ENCODE measurements around the gene EOGT.

EOGT gene

DNA sequence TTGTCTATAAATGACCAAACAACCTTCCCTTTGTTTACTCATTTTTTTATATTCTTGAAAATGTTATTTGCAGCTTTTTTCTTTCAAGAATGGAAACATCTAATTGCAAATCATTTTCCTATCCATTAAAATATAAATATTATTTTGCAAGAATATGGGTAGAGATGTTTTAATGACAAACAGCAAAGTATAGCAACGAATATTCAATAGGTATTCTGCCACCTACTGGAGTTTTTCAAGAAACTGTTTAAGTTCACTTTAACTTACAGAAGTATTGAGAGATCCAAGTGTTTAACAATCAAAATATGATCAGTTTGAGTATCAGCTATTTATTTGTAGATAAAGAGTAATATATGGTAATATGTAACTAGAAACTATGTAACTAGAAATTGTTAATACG is 6.9 kb upstream of the EOGT start:
- Histone ChIP-seq H2AFZ (ENCODE audit: low read depth, low read length) (no peak overlapping the region), H3K36me3 (ENCODE audit: insufficient read depth, low read length) (peaks cover 48% of the 10 kb centered on the region), H3K4me3 (ENCODE audit: low read length) (no peak overlapping the region), H3K9me3 (ENCODE audit: low read length) (no peaks in the 10 kb centered on the region), H3K27me3 (ENCODE audit: insufficient read depth, low read length) (no peaks in the 10 kb centered on the region), H3K4me1 (ENCODE audit: insufficient read depth, low read length) (no peaks in the 10 kb centered on the region)

DNA sequence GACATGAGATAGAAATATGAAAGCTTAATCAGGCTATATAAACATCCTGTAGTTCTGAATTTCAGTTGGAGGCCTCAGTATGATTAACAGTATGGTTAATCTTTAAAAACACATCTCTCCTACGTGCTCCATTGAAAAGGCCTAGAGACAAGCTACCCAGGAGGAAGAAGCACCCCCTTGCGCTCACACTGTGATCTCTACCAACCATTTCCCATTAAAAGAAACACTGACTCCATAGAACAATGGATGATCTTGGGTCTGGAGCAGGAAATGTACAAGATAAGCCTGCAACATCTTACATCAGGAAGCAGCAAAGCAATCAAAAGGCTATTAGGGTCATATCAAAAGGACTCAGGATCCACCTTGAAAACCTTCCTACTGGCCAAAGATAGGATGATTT is 3.4 kb upstream of the EOGT start:
- no peaks in the 10 kb centered on the region for H3K4me1 ChIP-seq (ENCODE audit: insufficient read depth, low read length)
- no peak overlapping the region for H2AFZ ChIP-seq (ENCODE audit: low read depth, low read length)

DNA sequence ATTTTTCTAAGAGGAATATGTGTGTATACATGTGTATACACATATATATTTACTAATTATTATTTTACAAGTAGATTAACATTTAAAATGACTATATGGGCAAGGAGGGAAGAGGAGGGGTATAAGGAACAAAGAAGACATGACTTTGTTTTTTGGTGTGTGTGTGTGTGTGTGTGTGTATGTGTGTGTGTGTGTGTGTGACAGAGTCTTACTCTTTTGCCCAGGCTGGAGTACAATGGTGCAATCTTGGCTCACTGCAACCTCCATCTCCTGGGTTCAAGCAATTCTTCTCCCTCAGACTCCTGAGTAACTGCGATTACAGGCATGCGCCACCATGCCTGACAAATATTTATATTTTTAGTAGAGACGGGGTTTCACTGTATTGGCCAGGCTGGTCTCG is 2.6 kb upstream of the EOGT start:
- H2AFZ ChIP-seq (ENCODE audit: low read depth, low read length) = no peak overlapping the region
- H3K9me3 ChIP-seq (ENCODE audit: low read length) = no peaks in the 10 kb centered on the region
- H3K4me1 ChIP-seq (ENCODE audit: insufficient read depth, low read length) = no peaks in the 10 kb centered on the region
- H3K4me3 ChIP-seq (ENCODE audit: low read length) = no peak overlapping the region
- H3K36me3 ChIP-seq (ENCODE audit: insufficient read depth, low read length) = peaks cover 18% of the 10 kb centered on the region
- H3K27me3 ChIP-seq (ENCODE audit: insufficient read depth, low read length) = no peaks in the 10 kb centered on the region

More for the DNA sequence above, 3.4 kb upstream of the EOGT start:
- Histone ChIP-seq H3K36me3 (ENCODE audit: insufficient read depth, low read length) (peaks cover 25% of the 10 kb centered on the region), H3K9me3 (ENCODE audit: low read length) (no peaks in the 10 kb centered on the region), H3K4me3 (ENCODE audit: low read length) (no peak overlapping the region), H3K27me3 (ENCODE audit: insufficient read depth, low read length) (no peaks in the 10 kb centered on the region)

DNA sequence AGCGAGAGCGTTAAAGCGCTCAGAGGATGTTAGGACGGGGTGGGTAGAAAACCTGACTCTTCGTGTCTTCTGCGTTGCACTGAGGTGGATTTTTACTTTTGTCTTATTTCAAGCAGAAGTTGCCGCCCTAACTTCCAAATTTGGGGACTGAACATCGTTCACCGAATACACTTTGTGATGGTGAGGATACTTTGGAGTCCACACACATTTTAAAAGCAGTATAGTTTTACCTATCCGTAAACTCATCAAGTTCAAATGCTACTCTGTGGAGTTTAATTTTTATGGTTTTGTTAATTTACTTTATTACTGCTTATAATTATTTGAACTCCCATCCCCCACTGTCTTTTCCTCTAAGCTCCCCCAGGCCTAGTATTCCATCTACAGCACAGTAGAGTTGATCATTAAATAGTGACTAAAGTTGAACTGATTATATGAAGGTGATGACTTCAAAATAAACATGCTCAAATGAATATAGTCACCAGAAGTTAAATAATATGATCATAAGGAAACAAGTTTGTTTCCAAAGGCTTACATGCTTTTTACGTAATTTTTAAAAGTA is 617 bp upstream of the EOGT start:
- Histone ChIP-seq H3K27me3 (ENCODE audit: insufficient read depth, low read length) (no peaks in the 10 kb centered on the region), H3K4me1 (ENCODE audit: insufficient read depth, low read length) (peaks cover 7% of the 10 kb centered on the region), H3K4me3 (ENCODE audit: low read length) (no peak overlapping the region), H2AFZ (ENCODE audit: low read depth, low read length) (no peak overlapping the region), H3K9me3 (ENCODE audit: low read length) (no peaks in the 10 kb centered on the region), H3K36me3 (ENCODE audit: insufficient read depth, low read length) (peaks cover 16% of the 10 kb centered on the region)

DNA sequence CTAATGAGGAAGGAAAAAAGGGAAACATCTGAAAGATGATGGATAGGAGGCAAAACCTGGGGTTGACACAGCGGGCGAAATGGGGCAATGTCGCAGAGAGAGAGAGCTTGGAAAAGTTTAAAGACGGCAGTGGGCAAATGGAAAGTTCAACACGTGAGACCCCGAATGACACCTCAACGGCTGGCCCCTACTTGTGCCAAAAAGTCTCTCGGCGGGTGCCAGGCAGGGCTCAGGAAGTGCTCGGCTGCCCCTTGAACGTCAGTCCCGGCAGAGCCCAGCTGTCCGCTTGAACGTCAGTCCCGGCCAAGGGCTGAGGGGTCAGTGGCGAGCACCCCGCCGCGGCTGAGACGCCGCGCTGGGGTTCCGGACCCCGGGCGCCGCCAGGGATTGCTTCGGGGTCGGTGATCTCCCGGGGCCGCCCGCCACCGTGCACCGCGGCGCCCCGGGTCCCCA is 658 bp downstream of the EOGT start:
- no peak overlapping the region for H2AFZ ChIP-seq (ENCODE audit: low read depth, low read length)
- no peak overlapping the region for H3K4me3 ChIP-seq (ENCODE audit: low read length)
- no peaks in the 10 kb centered on the region for H3K27me3 ChIP-seq (ENCODE audit: insufficient read depth, low read length)
- peaks cover 7% of the 10 kb centered on the region for H3K36me3 ChIP-seq (ENCODE audit: insufficient read depth, low read length)
- no peaks in the 10 kb centered on the region for H3K9me3 ChIP-seq (ENCODE audit: low read length)
- H3K4me1 ChIP-seq (ENCODE audit: insufficient read depth, low read length) = peaks cover 9% of the 10 kb centered on the region

DNA sequence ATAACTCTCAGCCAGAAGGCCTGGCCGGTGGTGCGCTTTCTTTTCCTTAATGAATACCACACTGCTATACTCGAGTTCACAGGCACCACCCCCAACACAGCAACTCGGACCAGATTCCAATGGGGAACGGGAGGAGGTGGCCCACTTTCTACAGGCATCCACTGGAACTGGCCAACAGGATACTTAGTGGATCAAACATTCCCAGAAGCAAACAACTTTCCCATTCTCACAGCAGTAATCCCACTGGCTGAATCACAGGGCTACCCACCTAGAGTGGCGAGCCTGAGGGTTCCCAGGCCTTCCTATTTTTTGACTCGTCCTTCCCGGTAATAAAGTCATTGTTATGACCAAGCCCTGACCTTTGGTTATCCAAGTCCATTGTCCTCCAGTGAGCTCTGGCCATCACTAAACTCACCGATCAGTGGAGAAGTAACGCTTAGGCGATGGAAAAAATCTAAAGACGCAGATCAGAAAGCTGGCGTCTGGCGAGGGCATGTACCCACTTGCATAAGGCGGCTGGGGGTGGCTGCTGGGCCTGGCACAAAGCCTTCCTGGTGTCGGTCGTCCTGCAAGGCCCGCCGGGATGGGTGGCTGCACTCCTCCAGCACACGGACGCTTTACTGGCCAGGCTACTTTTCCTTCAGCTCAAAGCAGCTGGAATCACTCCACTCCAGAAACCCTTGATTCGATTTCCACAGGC is 1.2 kb downstream of the EOGT start:
- H3K9me3 ChIP-seq (ENCODE audit: low read length) = no peaks in the 10 kb centered on the region
- no peak overlapping the region for H2AFZ ChIP-seq (ENCODE audit: low read depth, low read length)
- H3K4me1 ChIP-seq (ENCODE audit: insufficient read depth, low read length) = peaks cover 9% of the 10 kb centered on the region
- peaks cover 6% of the 10 kb centered on the region for H3K36me3 ChIP-seq (ENCODE audit: insufficient read depth, low read length)
- no peaks in the 10 kb centered on the region for H3K27me3 ChIP-seq (ENCODE audit: insufficient read depth, low read length)
- no peak overlapping the region for H3K4me3 ChIP-seq (ENCODE audit: low read length)

DNA sequence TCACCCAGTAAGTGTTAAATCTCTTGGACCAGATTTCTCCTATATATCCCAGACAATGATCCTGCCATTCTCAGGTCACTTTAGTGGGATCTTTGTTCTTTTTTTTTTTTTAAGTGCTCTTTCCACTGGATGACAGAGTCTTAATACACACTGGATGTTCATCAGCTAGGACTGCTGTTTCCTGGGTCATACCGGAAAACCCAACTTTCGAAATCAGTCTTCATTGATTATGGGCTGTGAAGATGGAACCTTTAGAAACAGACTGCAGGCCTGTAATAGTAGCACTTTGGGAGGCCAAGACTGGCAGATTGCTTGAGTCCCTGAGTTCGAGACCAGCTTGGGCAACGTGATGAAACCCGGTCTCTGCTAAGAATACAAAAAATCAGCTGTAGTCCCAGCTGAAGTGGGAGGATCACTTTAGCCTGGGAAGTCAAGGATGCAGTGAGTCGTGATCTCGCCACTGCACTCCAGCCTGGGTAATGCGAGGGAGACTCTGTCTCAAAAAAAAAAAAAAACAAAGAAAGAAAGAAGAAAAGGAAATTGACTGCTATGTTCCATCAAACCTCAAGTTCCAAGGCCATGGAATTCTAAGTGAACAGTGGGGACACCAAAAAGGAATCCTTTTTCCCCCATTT is 2.3 kb downstream of the EOGT start:
- H2AFZ ChIP-seq (ENCODE audit: low read depth, low read length) = no peak overlapping the region
- H3K4me1 ChIP-seq (ENCODE audit: insufficient read depth, low read length) = peaks cover 9% of the 10 kb centered on the region
- H3K36me3 ChIP-seq (ENCODE audit: insufficient read depth, low read length) = no peaks in the 10 kb centered on the region
- H3K27me3 ChIP-seq (ENCODE audit: insufficient read depth, low read length) = no peaks in the 10 kb centered on the region
- no peak overlapping the region for H3K4me3 ChIP-seq (ENCODE audit: low read length)
- no peaks in the 10 kb centered on the region for H3K9me3 ChIP-seq (ENCODE audit: low read length)

DNA sequence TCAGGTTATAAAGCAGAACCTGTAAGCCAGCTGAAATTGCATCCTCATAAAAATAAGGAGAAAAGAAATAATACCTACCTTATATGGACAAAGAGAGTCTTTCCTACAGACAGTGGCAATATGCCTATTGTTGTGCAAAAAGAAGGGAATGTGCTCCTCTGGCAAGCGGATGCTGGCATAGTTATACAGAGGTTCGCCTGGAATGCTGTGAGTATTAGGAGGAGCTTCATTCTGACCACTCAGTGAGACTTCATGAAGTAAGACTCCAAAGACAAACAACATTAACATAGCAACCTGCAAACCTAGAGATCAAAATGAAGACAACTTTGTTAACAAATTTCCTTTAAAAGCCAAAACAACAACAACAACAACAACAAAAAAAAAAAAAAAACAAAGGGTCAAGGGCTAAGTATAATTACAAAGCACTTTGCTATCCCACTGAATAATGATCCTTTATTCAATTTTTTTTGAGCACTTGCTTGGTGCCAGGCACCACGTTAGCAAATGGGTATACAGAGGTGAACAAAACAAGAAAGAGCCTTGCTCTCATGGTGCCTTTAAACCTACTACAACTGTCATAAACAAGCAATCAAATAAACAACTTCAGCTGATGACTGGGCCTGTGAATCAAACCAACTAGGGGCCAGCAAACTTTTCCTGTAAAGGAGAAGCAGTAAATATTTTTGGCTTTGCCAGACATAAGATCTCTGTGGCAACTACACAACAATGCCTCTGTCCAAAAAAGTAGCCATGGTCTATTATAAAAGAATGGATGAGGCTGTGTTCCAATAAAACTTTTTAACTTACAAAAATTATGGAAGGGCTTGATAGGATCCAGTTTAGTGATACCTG is 3.7 kb downstream of the EOGT start:
- Histone ChIP-seq H3K4me1 (ENCODE audit: insufficient read depth, low read length) (peaks cover 9% of the 10 kb centered on the region), H3K4me3 (ENCODE audit: low read length) (no peak overlapping the region), H3K9me3 (ENCODE audit: low read length) (no peaks in the 10 kb centered on the region), H3K27me3 (ENCODE audit: insufficient read depth, low read length) (no peaks in the 10 kb centered on the region), H2AFZ (ENCODE audit: low read depth, low read length) (no peak overlapping the region), H3K36me3 (ENCODE audit: insufficient read depth, low read length) (no peaks in the 10 kb centered on the region)

DNA sequence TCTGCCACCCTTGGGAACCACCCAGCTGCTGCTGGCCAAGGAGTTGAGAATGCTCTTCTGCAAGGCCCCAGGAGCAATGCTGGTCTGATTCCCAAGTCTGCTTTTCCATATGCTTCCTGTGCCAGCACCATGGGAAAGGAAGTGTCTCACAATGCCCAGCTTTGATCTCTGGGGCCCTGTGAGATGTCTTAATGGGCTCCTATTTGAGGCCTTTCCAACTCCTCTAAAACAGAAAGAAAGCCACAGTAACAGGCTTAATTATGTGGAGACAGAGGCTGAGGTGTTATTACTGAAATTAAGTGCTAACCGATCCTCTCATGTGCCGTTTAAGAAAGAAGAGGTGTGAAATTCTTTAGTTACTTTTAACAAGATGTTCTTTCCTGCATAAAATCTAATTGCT is 4.5 kb downstream of the EOGT start:
- no peak overlapping the region for H2AFZ ChIP-seq (ENCODE audit: low read depth, low read length)
- peaks cover 2% of the 10 kb centered on the region for H3K36me3 ChIP-seq (ENCODE audit: insufficient read depth, low read length)
- no peaks in the 10 kb centered on the region for H3K27me3 ChIP-seq (ENCODE audit: insufficient read depth, low read length)
- H3K9me3 ChIP-seq (ENCODE audit: low read length) = no peaks in the 10 kb centered on the region
- peaks cover 9% of the 10 kb centered on the region for H3K4me1 ChIP-seq (ENCODE audit: insufficient read depth, low read length)
- H3K4me3 ChIP-seq (ENCODE audit: low read length) = no peak overlapping the region

DNA sequence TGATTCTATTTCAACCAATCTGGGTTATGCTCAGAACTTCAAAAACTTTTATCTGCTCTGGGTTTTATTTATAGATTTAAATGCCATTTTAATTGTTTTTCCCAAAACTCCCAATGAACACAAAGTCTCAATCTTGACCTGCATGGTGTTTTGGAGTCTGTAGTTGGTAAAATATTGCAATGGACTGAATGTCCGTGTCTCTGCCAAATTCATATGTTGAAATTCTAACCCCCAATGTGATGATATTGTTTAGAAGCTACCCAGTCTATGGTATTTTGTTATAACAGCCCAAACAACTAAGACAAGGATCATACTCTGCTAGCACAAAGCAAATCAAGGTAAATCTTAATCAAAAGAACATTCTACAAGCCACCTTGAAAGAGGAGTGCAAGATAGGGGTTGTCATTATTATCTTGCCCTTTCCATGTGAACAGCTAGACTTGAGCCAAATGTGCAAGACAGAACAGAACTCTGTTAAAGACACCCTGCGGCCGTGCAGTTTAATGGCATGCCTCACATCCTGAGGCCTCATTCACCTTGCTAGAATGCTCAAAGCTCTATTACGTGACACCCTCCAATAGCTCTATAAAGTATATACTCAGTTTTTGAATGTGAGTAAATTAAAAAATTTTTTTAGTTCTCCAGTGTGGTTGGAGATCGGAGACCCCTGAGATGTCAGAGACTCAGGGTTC is 7.5 kb downstream of the EOGT start:
- H2AFZ ChIP-seq (ENCODE audit: low read depth, low read length) = no peak overlapping the region
- H3K4me3 ChIP-seq (ENCODE audit: low read length) = no peak overlapping the region
- peaks cover 9% of the 10 kb centered on the region for H3K4me1 ChIP-seq (ENCODE audit: insufficient read depth, low read length)
- peaks cover 4% of the 10 kb centered on the region for H3K36me3 ChIP-seq (ENCODE audit: insufficient read depth, low read length)
- H3K27me3 ChIP-seq (ENCODE audit: insufficient read depth, low read length) = no peaks in the 10 kb centered on the region
- no peaks in the 10 kb centered on the region for H3K9me3 ChIP-seq (ENCODE audit: low read length)

DNA sequence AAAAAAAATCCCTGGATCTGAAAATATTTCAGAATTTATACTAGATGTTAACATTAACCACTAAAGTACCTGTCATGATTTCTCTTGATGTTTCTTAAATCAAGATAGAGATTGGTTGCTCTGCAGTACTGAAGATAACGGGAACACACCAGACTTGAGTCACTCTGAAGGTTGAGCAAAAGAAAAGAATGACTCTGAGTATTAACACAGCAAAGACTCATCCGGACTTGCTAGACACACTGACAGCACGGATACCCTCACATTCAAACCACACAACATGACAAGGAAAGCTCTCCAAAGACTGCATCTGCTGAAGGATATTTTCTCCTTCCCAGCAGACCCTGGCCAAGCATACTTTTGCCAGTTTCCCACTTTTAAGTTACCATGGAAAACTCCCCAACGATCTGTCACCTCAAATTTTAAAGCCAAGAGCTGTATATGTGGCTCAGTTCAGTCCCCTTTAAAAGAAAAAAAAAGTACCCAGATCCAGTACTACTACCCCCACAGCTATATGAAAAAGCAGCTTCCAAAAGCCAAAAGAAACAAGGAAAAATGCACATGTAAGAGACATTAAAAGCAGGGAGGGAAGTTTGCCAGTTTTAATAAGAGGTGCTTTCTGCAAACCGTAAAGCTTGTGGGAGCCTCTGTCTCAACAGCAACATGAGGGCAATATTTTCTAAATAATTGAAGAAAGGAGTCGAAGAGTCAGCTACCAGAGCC is 8.3 kb downstream of the EOGT start:
- Histone ChIP-seq H3K9me3 (ENCODE audit: low read length) (no peaks in the 10 kb centered on the region), H3K4me3 (ENCODE audit: low read length) (no peak overlapping the region), H2AFZ (ENCODE audit: low read depth, low read length) (no peak overlapping the region), H3K4me1 (ENCODE audit: insufficient read depth, low read length) (peaks cover 9% of the 10 kb centered on the region), H3K36me3 (ENCODE audit: insufficient read depth, low read length) (peaks cover 4% of the 10 kb centered on the region), H3K27me3 (ENCODE audit: insufficient read depth, low read length) (no peaks in the 10 kb centered on the region)

DNA sequence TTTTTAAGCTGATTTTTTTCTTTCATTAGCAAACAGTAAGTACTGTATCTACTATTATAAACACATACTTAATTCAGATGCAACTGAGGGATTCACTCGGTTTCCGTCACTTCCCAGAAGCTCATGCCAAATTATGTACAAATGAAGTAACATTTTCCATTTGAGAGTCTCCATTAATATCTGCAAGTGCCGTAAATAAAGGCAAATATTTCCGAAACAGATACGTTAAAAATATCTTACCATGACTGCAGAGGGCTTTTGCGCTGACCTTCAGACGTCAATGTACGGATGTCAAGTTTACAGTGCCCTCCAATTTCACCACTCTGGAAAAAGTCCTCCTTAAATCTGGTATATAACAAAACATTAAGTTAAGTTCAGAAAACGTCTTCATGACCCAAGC is 9.3 kb downstream of the EOGT start:
- no peak overlapping the region for H2AFZ ChIP-seq (ENCODE audit: low read depth, low read length)
- peaks cover 4% of the 10 kb centered on the region for H3K36me3 ChIP-seq (ENCODE audit: insufficient read depth, low read length)
- peaks cover 2% of the 10 kb centered on the region for H3K4me1 ChIP-seq (ENCODE audit: insufficient read depth, low read length)
- no peak overlapping the region for H3K4me3 ChIP-seq (ENCODE audit: low read length)
- no peaks in the 10 kb centered on the region for H3K27me3 ChIP-seq (ENCODE audit: insufficient read depth, low read length)
- H3K9me3 ChIP-seq (ENCODE audit: low read length) = no peaks in the 10 kb centered on the region

Measured in neuron (in vitro differentiated cells).